ENCODE results near the gene FARP1. TPM values are rescaled to one million over a fixed set of nuclear protein-coding genes. Genes with fewer than 3 reads are reported as not detected.

Gene FARP1
- total RNA-seq, 4 donors from 2014 or later = 1.5 to 10.3 (median 6.4) TPM

- intact Hi-C loops (cut with DNase I) = no loop called here
- H3K27ac ChIP-seq = peak overlapping the region; percentile 86 to 90 (median 88)
- peaks cover 47 to 98% (median 64%) of the 10 kb centered on the region in 3 donors for H3K4me1 ChIP-seq
- TF ChIP-seq CTCF (IDR thresholded peaks at IDR 0.05) (no peak), POLR2A (IDR thresholded peaks at IDR 0.05) (no peak)
- H3K9me3 ChIP-seq = no peaks in the 10 kb centered on the region
- peaks cover 0 to 19% (median 0%) of the 10 kb centered on the region in 3 donors for H3K36me3 ChIP-seq
- H3K27me3 ChIP-seq = no peaks in the 10 kb centered on the region
- DNase-seq = no peak
- WGBS, 2 donors = 80% methylated on average over 10 of the region's 11 CpGs
- no peak overlapping the region for H3K4me3 ChIP-seq
Measured at GRCh38 chr13:98485561-98485960, 342.7 kb downstream of the FARP1 start.

DNA sequence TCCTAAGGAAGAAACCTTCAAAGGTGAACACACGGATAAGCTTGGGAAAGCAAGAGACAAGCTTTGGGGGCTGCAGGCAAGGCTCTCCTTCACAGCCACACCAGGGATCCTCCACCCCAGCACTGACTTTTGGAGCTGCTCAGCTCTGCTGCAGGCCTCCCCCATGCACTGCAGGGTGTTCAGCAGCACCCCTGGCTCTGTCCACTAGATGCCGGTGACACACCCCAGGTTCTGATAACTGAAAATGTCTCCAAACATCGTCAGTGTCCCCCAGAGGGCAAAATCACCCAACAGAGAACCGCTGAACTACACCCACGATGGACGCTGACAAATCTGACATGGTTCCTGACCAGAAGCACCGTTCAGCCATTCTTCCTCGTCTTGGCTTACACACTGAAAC, 343.5 kb downstream of the FARP1 start:
- no peak for DNase-seq
- 77 to 90% methylated on average over 2 to 8 of the region's 8 CpGs for WGBS, 2 donors
- H3K27me3 ChIP-seq = no peaks in the 10 kb centered on the region
- no peak overlapping the region for H3K4me3 ChIP-seq
- H3K9me3 ChIP-seq = no peaks in the 10 kb centered on the region
- intact Hi-C loops (cut with DNase I) = no loop called here
- TF ChIP-seq POLR2A (IDR thresholded peaks at IDR 0.05) (no peak), CTCF (IDR thresholded peaks at IDR 0.05) (no peak)
- peaks cover 47 to 98% (median 65%) of the 10 kb centered on the region in 3 donors for H3K4me1 ChIP-seq
- peak overlapping the region in 2 of 4 donors; percentile 88 to 89 for H3K27ac ChIP-seq
- H3K36me3 ChIP-seq = peaks cover 0 to 16% (median 0%) of the 10 kb centered on the region in 3 donors

DNA sequence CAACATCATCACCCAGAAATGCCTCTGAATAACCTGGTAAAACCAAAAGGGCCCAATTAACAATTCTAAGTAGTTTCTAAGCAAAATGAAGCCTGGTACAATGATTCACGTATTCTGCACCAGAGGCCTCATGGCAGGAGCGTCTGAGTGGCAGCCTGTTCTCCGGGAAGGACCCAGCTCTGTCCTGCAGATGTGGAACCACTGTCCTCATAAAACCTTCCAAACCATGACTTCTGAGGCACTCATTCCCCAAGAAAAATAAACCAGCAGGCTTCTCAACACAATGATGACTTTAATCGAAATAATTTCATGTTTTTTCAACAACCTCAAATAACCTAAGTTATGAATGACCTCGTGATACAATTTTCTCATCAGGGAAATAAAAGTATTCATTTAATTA, 344.1 kb downstream of the FARP1 start:
- 70 to 80% methylated on average over 5 of the region's 5 CpGs for WGBS, 2 donors
- H3K27ac ChIP-seq = peak overlapping the region in 2 of 4 donors; percentile 88 to 89
- intact Hi-C loops (cut with DNase I) = no loop called here

DNA sequence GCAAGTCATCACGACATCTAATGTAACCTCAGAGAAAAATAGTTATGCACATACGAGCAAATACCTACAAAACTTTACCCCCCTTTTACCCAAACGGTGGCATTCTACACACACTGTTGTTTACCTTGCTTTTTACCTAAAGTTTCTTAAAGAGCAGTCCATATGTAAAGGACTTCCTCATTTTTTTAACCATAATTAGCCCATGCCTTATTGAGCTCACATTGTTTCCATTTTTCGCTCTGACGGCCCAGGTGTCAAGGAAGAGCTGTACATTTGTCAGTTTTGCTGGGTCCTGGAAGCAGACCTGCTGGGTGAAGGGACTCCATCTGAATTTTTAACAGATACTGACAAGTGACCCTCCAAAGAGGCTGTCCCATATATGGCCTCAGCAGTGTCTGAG, 344.6 kb downstream of the FARP1 start:
- intact Hi-C loops (cut with DNase I) = no loop called here
- 69 to 80% methylated on average over 5 of the region's 5 CpGs for WGBS, 2 donors

More for the DNA sequence above, 344.1 kb downstream of the FARP1 start:
- Histone ChIP-seq H3K36me3 (peaks cover 0 to 16% (median 0%) of the 10 kb centered on the region in 3 donors), H3K9me3 (no peaks in the 10 kb centered on the region), H3K27me3 (no peaks in the 10 kb centered on the region), H3K4me1 (peaks cover 47 to 96% (median 65%) of the 10 kb centered on the region in 3 donors), H3K4me3 (no peak overlapping the region)
- no peak for DNase-seq
- TF ChIP-seq CTCF (IDR thresholded peaks at IDR 0.05) (no peak), POLR2A (IDR thresholded peaks at IDR 0.05) (no peak)

GRCh38 chr13:98488736-98489135, 345.8 kb downstream of the FARP1 start:
- no peak overlapping the region for H3K27ac ChIP-seq
- peaks cover 0 to 16% (median 0%) of the 10 kb centered on the region in 3 donors for H3K36me3 ChIP-seq
- no peak overlapping the region for H3K4me3 ChIP-seq
- DNase-seq = no peak
- no peaks in the 10 kb centered on the region for H3K9me3 ChIP-seq
- WGBS, 2 donors = 80 to 83% methylated on average over 11 of the region's 11 CpGs
- intact Hi-C loops (cut with DNase I) = no loop called here
- TF ChIP-seq CTCF (IDR thresholded peaks at IDR 0.05) (no peak), POLR2A (IDR thresholded peaks at IDR 0.05) (no peak)
- no peaks in the 10 kb centered on the region for H3K27me3 ChIP-seq
- H3K4me1 ChIP-seq = peaks cover 32 to 95% (median 62%) of the 10 kb centered on the region in 3 donors

More for the DNA sequence above, 344.6 kb downstream of the FARP1 start:
- no peak for TF ChIP-seq CTCF (IDR thresholded peaks at IDR 0.05)
- TF ChIP-seq POLR2A (IDR thresholded peaks at IDR 0.05) = no peak
- H3K27me3 ChIP-seq = no peaks in the 10 kb centered on the region
- no peak for DNase-seq
- no peak overlapping the region for H3K4me3 ChIP-seq
- peaks cover 0 to 16% (median 0%) of the 10 kb centered on the region in 3 donors for H3K36me3 ChIP-seq
- peaks cover 44 to 96% (median 67%) of the 10 kb centered on the region in 3 donors for H3K4me1 ChIP-seq
- H3K9me3 ChIP-seq = no peaks in the 10 kb centered on the region
- peak overlapping the region in 1 of 4 donors; percentile 22 for H3K27ac ChIP-seq
